Liver (tissue), 9 donors: ENCODE results near the gene PWWP2B. TPM values are rescaled to one million over a fixed set of nuclear protein-coding genes. Genes with fewer than 3 reads are reported as not detected.

Experiments used
- DNase-seq: peaks from one replicate; pipeline ENCODE4 v3.0.0-alpha.2; 2017; ENCODE audit warnings: low spot score
- H3K27ac ChIP-seq, 2 donors: one replicate each; pipeline ENCODE4 v1.7.0; 2013; ENCODE audit warnings: inconsistent platforms in 2 of 2, low read length in 2 of 2, control low read depth in 1 of 2, low read depth in 1 of 2, mild to moderate bottlenecking in 1 of 2
- H3K27me3 ChIP-seq, 4 donors: one replicate each; pipeline versions ENCODE4 v1.6.1 to v1.7.0; 2013; ENCODE audit warnings: low read length in 3 of 4, inconsistent platforms in 1 of 4, mild to moderate bottlenecking in 1 of 4, moderate library complexity in 1 of 4; ENCODE audit not compliant: control insufficient read depth in 4 of 4, insufficient read depth in 4 of 4
- H3K36me3 ChIP-seq, 4 donors: one replicate each; pipeline versions ENCODE4 v1.6.1 to v1.7.0; 2013; ENCODE audit warnings: low read length in 3 of 4, mild to moderate bottlenecking in 3 of 4, low read depth in 1 of 4, moderate library complexity in 1 of 4; ENCODE audit not compliant: control insufficient read depth in 4 of 4, insufficient read depth in 3 of 4
- H3K4me1 ChIP-seq, 4 donors: one replicate each; pipeline versions ENCODE4 v1.6.1 to v1.7.0; 2013; ENCODE audit warnings: low read length in 3 of 4, mild to moderate bottlenecking in 3 of 4, moderate library complexity in 1 of 4; ENCODE audit not compliant: control insufficient read depth in 4 of 4, insufficient read depth in 4 of 4
- H3K4me3 ChIP-seq, 3 donors: one replicate each; pipeline versions ENCODE4 v1.6.1 to v1.7.0; 2013; ENCODE audit warnings: low read length in 3 of 3, control low read depth in 1 of 3, low read depth in 1 of 3, mild to moderate bottlenecking in 1 of 3
- H3K9ac ChIP-seq, 2 donors: one replicate each; pipeline ENCODE4 v1.7.0; 2013; ENCODE audit warnings: low read length in 2 of 2, mild to moderate bottlenecking in 2 of 2, moderate library complexity in 2 of 2, control low read depth in 1 of 2, low read depth in 1 of 2
- H3K9me3 ChIP-seq, 4 donors: one replicate each; pipeline versions ENCODE4 v1.6.1 to v1.7.0; 2013; ENCODE audit warnings: low read length in 3 of 4; ENCODE audit not compliant: control insufficient read depth in 4 of 4
- EGR1 ChIP-seq, 2 donors: IDR thresholded peaks; 2 replicates each; pipeline ENCODE4 v1.6.1; 2016 to 2018; ENCODE audit warnings: antibody characterized with exemption in 2 of 2, low read depth in 2 of 2
- FOXA1 ChIP-seq: IDR thresholded peaks from 2 replicates; pipeline ENCODE4 v1.6.1; 2016; ENCODE audit warnings: antibody characterized with exemption
- FOXA2 ChIP-seq: IDR thresholded peaks from 2 replicates; pipeline ENCODE4 v1.6.1; 2016; ENCODE audit warnings: antibody characterized with exemption
- GABPA ChIP-seq, 2 donors: IDR thresholded peaks in 1 of 2; conservative IDR thresholded peaks in 1 of 2; 2 replicates each; pipeline ENCODE4 v1.6.1; 2016; ENCODE audit warnings: antibody characterized with exemption in 2 of 2, mild to moderate bottlenecking in 1 of 2, moderate library complexity in 1 of 2
- HNF4A ChIP-seq, 2 donors: conservative IDR thresholded peaks; 2 replicates each; pipeline ENCODE4 v1.6.1; 2016; ENCODE audit warnings: antibody characterized with exemption in 2 of 2, mild to moderate bottlenecking in 2 of 2
- HNF4G ChIP-seq: IDR thresholded peaks from 2 replicates; pipeline ENCODE4 v1.6.1; 2016; ENCODE audit warnings: antibody characterized with exemption
- NR2F2 ChIP-seq: IDR thresholded peaks from 2 replicates; pipeline ENCODE4 v1.6.1; 2016; ENCODE audit warnings: antibody characterized with exemption
- RAD21 ChIP-seq, 2 donors: IDR thresholded peaks; 2 replicates each; pipeline ENCODE4 v1.6.1; 2016; ENCODE audit warnings: antibody characterized with exemption in 2 of 2, mild to moderate bottlenecking in 2 of 2
- RXRA ChIP-seq, 2 donors: IDR thresholded peaks; 2 replicates each; pipeline ENCODE4 v1.6.1; 2017 to 2018; ENCODE audit warnings: antibody characterized with exemption in 2 of 2, mild to moderate bottlenecking in 1 of 2
- SP1 ChIP-seq: IDR thresholded peaks from 2 replicates; pipeline ENCODE4 v1.6.1; 2018; ENCODE audit warnings: antibody characterized with exemption, mild to moderate bottlenecking
- TAF1 ChIP-seq: conservative IDR thresholded peaks from 2 replicates; pipeline ENCODE4 v1.6.1; 2016; ENCODE audit warnings: antibody characterized with exemption, mild to moderate bottlenecking
- YY1 ChIP-seq: IDR thresholded peaks from 2 replicates; pipeline ENCODE4 v1.6.1; 2016; ENCODE audit warnings: antibody characterized with exemption, mild to moderate bottlenecking
- WGBS: extraction: QIAGEN DNeasy Blood & Tissue Kit; methylation state at CpG from one replicate; pipeline ENCODE4 v1.1.7; 2013; 5-methylcytosine and 5-hydroxymethylcytosine counted together
- polyA plus RNA-seq, 2 donors: library from polyadenylated mRNA; stranded (reverse) in 1 of 2; unstranded in 1 of 2; fragments of 200-250 nt in 1 of 2; fragments of >200 nt in 1 of 2; fragmentation: Nextera tagmentation in 1 of 2; extraction: Ambion mirVana in 1 of 2; gene quantifications; one replicate each; pipeline versions ENCODE4 v1.2.1 to v1.2.3, GENCODE V29; 2013 to 2015
- total RNA-seq, 2 donors: library from RNA; depleted of rRNA; stranded (reverse); fragments of >200 nt; gene quantifications; one replicate each; pipeline ENCODE4 v1.2.3, GENCODE V29; 2014
- TF ChIP-seq, protein P1 (sequence below): IDR thresholded peaks from 2 replicates; pipeline ENCODE4 v1.6.1; 2016; ENCODE audit warnings: antibody characterized with exemption
- TF ChIP-seq, protein P2 (sequence below): fragments of 150-350 bp; IDR thresholded peaks from 2 replicates; pipeline ENCODE4 v1.5.1; 2017; ENCODE audit warnings: improper control_type of control experiment, low read depth, low read length; ENCODE audit not compliant: missing input control
- TF ChIP-seq, protein P3 (sequence below): IDR thresholded peaks from 2 replicates; pipeline ENCODE4 v1.6.1; 2016; ENCODE audit warnings: antibody characterized with exemption
- TF ChIP-seq, protein P4 (sequence below): IDR thresholded peaks from 2 replicates; pipeline ENCODE4 v1.6.1; 2016; ENCODE audit warnings: antibody characterized with exemption
- donor health status: healthy.
- donor health status: healthy.
- donor health status: healthy.
- donor health status: healthy.
- donor health status: healthy.

The PWWP2B gene
- total and polyA plus RNA-seq, 4 donors: 0.75 to 4.2 (median 3.6) TPM

DNA sequence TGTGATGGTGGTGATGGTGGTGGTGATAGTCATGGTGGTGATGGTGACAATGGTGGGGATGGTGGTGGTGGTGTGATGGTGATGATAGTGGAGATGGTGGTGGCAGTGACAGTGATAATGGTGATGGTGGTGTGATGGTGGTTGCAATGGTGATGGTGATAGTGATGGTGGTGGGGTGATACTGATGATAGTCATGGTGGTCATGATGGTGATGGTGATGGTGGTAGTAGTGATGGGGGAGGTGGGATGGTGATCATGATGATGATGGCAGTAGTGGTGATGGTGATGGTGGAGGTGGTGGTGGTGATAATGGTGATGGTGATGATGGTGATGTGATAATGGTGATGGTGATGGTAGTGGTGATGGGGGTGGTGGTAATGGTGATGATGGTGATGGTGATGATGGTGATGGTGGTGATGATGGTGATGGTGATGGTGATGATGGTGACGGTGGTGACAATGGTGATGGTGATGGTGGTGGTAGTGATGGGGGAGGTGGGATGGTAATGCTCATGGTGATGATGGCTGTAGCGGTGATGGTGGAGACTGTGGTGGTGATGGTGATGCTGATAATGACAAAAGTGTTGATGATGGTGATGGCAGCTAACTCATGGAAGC is 4.7 kb upstream of the PWWP2B start:
- 87% methylated on average over 2 of the region's 2 CpGs for WGBS
- Histone ChIP-seq H3K4me3 (no peak overlapping the region), H3K4me1 (peaks cover 0 to 17% (median 6%) of the 10 kb centered on the region in 4 donors), H3K9ac (no peak overlapping the region), H3K27me3 (no peaks in the 10 kb centered on the region), H3K9me3 (no peaks in the 10 kb centered on the region), H3K36me3 (no peaks in the 10 kb centered on the region), H3K27ac (no peak overlapping the region)
- TF ChIP-seq RAD21 (IDR thresholded peaks at IDR 0.05) (no peak), HNF4A (conservative IDR thresholded peaks at IDR 0.05) (no peak), HNF4G (no peak), GABPA (IDR thresholded peaks at IDR 0.05 in 1 of 2, conservative IDR thresholded peaks at IDR 0.05 in 1 of 2) (no peak), FOXA1 (no peak)
- TF ChIP-seq, protein P1, sequence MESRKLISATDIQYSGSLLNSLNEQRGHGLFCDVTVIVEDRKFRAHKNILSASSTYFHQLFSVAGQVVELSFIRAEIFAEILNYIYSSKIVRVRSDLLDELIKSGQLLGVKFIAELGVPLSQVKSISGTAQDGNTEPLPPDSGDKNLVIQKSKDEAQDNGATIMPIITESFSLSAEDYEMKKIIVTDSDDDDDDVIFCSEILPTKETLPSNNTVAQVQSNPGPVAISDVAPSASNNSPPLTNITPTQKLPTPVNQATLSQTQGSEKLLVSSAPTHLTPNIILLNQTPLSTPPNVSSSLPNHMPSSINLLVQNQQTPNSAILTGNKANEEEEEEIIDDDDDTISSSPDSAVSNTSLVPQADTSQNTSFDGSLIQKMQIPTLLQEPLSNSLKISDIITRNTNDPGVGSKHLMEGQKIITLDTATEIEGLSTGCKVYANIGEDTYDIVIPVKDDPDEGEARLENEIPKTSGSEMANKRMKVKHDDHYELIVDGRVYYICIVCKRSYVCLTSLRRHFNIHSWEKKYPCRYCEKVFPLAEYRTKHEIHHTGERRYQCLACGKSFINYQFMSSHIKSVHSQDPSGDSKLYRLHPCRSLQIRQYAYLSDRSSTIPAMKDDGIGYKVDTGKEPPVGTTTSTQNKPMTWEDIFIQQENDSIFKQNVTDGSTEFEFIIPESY: no peak
- TF ChIP-seq, protein P2, sequence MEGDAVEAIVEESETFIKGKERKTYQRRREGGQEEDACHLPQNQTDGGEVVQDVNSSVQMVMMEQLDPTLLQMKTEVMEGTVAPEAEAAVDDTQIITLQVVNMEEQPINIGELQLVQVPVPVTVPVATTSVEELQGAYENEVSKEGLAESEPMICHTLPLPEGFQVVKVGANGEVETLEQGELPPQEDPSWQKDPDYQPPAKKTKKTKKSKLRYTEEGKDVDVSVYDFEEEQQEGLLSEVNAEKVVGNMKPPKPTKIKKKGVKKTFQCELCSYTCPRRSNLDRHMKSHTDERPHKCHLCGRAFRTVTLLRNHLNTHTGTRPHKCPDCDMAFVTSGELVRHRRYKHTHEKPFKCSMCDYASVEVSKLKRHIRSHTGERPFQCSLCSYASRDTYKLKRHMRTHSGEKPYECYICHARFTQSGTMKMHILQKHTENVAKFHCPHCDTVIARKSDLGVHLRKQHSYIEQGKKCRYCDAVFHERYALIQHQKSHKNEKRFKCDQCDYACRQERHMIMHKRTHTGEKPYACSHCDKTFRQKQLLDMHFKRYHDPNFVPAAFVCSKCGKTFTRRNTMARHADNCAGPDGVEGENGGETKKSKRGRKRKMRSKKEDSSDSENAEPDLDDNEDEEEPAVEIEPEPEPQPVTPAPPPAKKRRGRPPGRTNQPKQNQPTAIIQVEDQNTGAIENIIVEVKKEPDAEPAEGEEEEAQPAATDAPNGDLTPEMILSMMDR: no peak
- no peak for DNase-seq

DNA sequence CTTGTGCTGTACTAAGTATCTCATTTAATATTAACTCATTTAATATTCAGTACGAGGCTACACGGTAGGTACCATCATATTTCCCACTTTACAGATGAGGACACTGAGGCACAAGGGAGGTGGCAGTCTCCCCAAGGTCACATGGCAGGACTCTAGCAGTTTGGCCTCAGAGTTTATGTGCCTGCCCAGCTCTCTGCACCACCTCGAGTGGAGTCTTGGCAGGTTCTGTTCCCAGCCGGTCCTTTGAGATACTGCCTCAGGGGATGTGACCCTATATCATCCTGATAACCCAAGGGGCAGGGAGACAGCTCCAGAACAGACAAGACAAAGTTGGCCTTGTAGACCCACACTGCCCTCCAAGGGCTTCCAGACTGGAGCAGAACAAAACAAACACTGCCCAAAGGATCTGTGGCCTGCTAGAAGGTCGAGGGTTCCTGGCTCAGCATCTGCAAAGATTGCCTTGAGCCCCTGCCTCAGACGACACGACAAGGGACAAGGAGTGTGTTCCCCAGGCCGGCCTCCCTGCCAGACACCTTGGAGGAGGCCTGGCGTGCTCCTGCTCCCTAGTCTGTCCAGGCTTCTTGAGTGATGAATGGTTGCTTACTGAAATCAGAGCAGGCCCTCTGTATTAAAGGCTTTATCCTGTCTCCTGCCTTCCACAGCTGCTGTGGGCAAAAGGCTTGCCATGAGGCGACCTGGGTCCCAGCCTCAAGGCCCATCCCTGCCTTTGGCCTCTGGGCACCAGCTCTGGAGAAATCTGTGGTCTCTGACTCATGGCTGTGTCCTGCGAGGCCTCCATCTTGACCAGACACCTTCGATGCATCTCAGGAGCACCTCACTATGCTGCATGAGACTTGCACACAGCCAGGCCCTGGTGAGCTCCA is 3.9 kb upstream of the PWWP2B start:
- H3K27me3 ChIP-seq: no peaks in the 10 kb centered on the region
- WGBS: 88% methylated on average over 12 of the region's 12 CpGs
- no peak for DNase-seq
- peaks cover 1 to 19% (median 7%) of the 10 kb centered on the region in 4 donors for H3K4me1 ChIP-seq
- no peak overlapping the region for H3K4me3 ChIP-seq
- H3K36me3 ChIP-seq: no peaks in the 10 kb centered on the region
- TF ChIP-seq SP1: no peak
- no peak for TF ChIP-seq HNF4G
- TF ChIP-seq TAF1: no peak
- no peak for TF ChIP-seq HNF4A (conservative IDR thresholded peaks at IDR 0.05)
- no peak overlapping the region for H3K27ac ChIP-seq
- H3K9ac ChIP-seq: no peak overlapping the region
- no peaks in the 10 kb centered on the region for H3K9me3 ChIP-seq

DNA sequence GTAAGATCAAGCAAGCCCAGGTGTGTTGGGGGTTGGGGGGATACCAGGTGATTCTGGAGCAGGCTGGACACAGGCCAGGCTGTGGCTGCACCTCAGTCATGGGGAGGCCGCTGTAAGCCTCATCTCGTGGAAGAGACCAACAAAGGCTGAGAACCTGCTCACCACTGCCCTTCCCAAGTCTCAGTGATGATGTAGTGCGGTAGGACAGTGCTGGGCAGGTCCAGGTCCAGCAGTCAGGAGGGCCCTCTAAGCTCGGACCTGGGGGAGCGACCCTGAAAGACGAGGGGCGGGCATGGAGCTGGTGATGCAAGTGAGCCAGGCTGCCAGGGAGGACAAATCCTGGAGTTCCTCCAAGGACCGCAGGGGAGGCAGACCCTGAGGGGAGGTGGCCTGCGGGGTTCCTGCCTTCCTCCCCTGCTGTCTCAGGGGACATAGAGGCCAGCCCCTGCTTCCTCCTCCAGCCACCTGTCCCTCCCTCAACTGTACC is 3.3 kb upstream of the PWWP2B start:
- no peak for DNase-seq
- H3K27ac ChIP-seq: no peak overlapping the region
- no peak for TF ChIP-seq HNF4G
- no peak for TF ChIP-seq SP1
- no peak for TF ChIP-seq RXRA (IDR thresholded peaks at IDR 0.05)
- TF ChIP-seq, protein P2: no peak
- TF ChIP-seq, protein P1: no peak
- no peak for TF ChIP-seq TAF1
- no peak for TF ChIP-seq HNF4A (conservative IDR thresholded peaks at IDR 0.05)
- TF ChIP-seq FOXA2: no peak
- no peak for TF ChIP-seq EGR1 (IDR thresholded peaks at IDR 0.05; ENCODE audit: low read depth in 2 of 2)
- no peak for TF ChIP-seq NR2F2
- no peak for TF ChIP-seq FOXA1
- TF ChIP-seq YY1: no peak
- TF ChIP-seq, protein P3, sequence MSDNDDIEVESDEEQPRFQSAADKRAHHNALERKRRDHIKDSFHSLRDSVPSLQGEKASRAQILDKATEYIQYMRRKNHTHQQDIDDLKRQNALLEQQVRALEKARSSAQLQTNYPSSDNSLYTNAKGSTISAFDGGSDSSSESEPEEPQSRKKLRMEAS: no peak
- no peak for TF ChIP-seq RAD21 (IDR thresholded peaks at IDR 0.05)
- TF ChIP-seq, protein P4, sequence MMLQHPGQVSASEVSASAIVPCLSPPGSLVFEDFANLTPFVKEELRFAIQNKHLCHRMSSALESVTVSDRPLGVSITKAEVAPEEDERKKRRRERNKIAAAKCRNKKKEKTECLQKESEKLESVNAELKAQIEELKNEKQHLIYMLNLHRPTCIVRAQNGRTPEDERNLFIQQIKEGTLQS: no peak

More for the DNA sequence above, 3.3 kb upstream of the PWWP2B start:
- no peaks in the 10 kb centered on the region for H3K27me3 ChIP-seq
- H3K36me3 ChIP-seq: no peaks in the 10 kb centered on the region
- WGBS: 87% methylated on average over 9 of the region's 9 CpGs
- no peak overlapping the region for H3K4me3 ChIP-seq
- H3K9ac ChIP-seq: no peak overlapping the region
- no peaks in the 10 kb centered on the region for H3K9me3 ChIP-seq
- peaks cover 5 to 24% (median 11%) of the 10 kb centered on the region in 4 donors for H3K4me1 ChIP-seq
